Inflammatory macrophage (primary cell): ENCODE results near the gene PDE3B.
A peak's percentile ranks its signal among the peaks of the same experiment; 100 is the strongest.

Experiments used
- DNase-seq, 2 donors: peaks; one replicate each; pipeline ENCODE4 v3.0.0-alpha.2; 2020 to 2022

Gene PDE3B

DNA sequence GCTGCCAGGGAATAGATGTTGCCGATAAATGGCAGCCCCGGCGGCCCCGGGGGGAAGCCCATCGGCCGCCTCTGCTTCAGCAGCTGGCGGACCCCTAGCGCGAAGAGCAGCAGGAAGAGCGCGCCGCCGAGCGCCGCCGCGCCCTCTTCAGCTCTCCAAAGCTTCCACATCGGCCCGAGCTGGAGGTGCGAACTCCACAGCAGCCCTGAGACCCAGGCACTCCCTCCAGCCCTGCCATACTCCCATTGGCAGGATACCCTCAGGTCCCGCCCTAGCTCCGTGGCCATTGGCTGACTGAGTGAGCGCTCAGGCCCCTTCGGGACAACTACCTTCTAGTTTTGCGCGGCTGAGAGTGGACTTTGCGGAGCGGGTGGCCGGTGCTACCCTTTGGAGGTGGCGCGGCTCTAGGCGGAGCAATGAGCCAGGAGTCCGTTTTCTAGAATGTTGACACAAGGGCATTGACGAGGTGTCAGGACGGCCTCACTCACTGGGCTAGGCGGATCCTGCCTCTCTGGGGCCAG is 248.5 kb downstream of the PDE3B start, which contains the start of gene CYP2R1:
CYP2R1 (minus strand) TSS at position 196 of the 521 bp plus-strand sequence; CDS start at position 170, 26 bp downstream.
- DNase-seq, result peak; percentile 97 to 98

DNA sequence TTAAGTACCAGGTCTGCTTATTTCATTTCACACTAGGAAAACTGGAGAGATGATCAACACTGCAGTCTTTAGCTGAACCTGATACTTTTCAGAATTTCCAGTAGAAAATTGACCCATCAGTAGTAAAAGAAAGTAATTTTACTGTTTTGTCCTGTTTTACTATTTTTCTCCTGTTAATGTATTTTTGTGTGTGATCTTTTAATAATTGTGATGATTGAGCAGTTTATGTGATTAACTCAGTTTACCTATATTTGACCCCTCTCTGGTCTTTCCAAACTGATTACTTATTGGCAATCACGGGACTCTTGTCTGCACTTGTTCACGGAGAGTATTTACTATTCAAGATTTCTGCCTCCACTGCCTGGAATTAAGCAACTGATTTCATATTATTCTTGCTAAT is 249.0 kb downstream of the PDE3B start:
- DNase-seq, result no peak

DNA sequence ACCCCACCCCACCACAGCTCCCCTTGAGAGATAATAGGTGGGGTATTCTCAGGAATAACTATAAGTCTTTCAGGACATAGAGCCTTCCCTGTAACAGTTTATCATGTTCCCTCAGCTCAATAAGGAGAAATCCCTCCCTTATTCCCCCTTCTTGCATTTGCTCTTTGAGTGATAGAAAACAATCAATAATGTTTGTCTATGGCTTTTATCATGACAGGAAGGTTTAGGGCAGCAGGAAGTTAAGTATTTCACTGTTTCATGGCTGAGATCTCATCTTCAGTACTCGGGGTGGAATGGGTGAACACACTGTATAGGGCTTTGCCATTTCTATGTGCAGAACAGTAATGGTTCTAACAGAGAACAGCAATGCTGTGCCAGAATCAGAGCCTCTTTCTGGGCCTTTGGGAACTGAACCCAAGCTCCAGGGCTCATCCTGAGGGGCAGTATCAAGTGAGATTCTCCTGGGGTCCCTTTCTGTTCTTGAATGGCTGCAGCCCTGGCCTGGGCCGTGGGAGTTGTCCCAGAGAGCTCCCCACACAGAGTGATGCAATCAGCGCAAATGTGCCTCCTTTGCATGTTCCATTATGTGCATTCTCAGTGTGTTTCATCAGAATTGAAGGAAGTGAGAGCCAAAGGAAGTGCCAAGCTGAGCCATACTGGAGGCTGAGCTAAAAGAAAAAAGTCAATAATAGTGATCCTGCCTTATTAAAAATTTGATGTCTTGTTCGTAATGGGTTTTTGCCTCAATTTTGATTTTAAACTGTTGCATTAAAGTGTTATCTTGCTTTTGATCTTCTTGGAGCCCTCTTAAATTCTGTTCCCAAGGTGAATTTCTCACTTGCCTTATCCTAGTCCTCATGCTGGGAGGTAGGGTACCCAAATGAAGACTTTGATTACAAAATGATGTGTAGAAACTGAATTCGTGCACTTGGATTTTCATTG is 251.3 kb downstream of the PDE3B start:
- peak; percentile 90 to 94 for DNase-seq

DNA sequence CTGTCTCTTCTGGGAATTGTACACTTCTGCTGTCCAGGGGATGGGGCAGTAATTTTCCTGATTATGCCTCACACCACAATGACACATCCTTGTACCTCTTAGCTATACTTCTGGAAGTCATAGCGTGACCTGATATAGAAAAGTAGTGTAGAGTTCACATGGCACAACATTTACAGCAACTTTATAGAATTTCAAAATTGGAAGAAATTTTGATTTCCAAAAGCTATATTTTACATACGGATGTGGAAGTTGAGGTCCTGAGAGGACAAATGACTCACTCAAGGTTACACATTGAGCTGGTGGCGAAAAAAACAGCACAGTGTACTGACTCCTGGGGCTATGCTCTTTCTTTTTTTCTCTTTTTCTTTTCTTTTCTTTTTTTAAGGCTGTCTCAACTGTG is 254.8 kb downstream of the PDE3B start:
- peak; percentile 57 to 75 for DNase-seq

DNA sequence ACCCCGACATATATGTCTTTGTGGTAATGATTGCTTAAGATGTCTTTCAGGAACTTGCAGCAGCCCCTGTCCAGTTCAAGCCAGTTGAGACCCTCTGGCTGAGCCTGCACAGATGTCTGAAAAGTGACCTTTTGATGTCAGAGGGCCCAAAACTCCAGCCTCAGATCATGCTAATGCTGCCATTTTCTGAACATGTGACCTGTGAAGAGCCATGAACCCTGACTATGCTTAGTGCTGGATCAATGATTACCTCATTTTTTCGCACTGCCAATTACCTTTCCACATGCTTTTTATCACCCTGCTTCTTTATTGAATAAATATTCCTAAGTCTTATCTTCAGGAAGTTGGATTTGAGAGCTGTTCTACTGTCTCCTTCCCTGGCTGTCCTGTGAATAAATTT is 255.3 kb downstream of the PDE3B start:
- no peak for DNase-seq

DNA sequence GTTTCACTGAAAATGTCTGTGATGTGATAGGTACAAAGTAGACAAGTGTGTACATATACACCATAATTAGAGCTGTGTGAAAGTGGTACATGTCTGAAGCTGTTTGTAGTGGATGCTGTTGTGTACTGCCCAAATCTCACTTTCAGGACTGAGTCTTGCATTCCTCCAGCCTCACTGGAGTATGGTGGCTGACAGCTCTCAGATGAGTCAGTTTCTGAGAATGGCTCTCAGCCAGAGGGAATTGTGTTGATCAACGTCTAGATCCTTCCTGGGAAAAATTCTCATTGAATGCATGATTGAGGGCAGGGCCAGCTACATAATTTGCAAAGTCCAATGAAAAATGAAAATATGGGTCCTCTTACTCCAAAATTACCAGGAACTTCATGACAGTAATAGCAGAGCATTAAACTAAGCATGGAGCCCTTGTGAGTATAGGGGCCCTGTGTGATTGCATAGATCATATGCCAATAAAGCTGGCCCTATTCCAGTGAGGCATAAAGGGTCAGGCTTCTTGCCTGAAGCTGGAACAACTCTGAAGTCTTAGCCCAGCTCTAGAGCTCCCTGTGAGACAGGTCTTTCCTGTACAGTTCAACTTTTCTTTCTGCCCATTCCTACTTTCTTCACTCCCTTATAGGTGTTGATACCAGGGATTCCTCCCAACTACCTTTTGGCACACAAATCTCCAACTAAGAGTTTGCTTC is 259.2 kb downstream of the PDE3B start:
- no peak for DNase-seq

DNA sequence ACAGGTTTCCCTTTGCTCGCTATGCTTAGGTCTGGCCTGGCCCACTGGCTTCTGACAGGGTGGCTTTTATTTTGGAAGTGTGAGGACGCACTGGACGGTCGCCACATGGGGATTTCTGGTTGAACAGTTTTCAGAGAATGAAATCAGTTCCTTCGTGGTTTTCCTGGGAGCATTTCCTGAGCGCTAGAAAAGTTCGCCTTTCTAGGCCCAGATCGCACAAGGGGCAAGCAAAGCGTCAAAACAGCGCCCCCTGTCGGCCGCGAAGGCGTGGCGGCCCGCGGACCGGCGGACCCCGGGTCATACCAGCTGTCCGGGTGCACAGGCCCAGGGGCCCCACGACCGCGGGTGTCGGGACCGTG is 261.1 kb downstream of the PDE3B start:
- peak; percentile 72 to 86 for DNase-seq

DNA sequence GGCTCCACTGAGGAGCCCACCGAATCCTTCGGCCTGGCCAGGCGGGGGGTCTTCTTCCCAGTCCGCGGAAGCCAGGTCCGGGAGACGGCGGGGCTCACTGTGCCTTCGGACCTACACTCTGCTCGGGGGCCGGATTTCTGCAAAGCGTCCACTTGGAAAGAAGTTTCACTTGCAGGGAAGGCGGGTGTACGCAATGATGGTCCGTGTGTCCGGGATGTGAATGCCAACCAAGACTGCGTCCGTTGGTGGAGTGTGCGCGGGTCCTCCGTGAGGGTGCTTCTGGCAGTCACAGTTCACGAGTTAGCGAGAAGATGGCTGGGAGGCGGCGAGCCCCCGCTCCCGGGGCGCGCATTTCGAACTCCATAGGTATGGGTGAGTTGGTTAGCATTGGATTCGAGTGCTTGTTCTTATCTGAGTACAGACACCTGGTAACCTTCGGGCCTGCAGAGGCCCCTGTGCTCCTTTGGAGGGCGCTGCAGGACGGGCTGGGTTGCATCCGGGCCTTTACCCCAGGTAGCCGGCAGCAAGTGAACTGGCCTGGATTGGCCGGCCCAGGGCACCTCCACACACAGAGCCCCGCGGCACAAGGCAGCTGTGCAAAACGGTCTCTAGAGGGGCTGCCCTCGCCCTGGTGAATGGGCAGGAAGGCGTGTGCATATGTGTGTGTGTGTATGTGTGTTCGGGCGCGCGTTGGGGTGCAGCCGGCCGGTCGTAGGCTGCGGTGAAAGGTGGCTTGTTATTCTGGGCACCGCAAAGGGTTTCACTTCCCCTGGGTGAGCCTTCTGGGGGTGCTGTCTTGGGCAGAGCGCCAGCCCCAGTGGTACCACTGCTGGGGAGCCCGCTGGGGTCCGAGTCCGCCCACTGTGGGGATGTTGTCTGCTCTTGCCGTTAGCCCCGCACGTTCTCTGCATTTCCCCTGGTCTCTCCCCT is 261.8 kb downstream of the PDE3B start:
- DNase-seq, result peak; percentile 35 to 52

DNA sequence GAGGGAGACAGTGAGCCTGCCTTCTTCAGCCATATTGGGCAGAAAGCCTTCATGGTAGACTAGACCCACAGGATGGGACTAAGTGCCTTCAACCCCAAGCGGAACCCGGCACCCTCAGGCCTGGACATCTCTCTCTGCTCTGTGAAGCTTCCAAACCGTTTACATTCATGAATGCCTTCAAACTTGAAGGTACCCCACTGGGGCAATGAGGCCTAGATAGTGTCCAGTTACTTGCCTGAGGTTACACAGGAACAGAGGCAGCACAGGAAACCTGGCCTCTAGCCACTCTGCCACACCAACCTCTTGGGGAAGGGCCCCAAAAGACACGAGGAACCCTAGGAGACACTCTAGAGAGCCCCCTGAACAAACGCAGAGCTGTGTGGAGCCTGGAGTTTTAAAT is 263.0 kb downstream of the PDE3B start:
- no peak for DNase-seq

DNA sequence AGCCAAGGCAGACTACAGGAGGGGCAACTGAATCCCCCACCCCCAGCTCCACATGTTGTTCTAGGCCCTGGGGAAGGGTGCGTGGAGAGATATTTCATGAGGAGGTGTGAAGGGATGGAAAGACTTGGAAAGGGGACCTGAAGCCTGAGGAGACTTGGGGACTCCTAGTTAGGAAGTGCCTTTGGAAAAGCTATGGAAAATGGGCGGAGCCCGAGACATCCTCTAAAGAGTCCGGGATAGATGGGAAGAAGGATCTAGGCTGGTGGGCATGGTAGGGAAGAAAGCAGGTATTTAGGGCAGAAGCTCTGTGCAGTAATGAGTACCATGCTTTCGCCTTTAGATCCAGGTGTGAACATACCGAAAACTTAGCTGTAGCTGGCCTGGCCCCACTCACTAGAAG is 263.4 kb downstream of the PDE3B start:
- no peak for DNase-seq

DNA sequence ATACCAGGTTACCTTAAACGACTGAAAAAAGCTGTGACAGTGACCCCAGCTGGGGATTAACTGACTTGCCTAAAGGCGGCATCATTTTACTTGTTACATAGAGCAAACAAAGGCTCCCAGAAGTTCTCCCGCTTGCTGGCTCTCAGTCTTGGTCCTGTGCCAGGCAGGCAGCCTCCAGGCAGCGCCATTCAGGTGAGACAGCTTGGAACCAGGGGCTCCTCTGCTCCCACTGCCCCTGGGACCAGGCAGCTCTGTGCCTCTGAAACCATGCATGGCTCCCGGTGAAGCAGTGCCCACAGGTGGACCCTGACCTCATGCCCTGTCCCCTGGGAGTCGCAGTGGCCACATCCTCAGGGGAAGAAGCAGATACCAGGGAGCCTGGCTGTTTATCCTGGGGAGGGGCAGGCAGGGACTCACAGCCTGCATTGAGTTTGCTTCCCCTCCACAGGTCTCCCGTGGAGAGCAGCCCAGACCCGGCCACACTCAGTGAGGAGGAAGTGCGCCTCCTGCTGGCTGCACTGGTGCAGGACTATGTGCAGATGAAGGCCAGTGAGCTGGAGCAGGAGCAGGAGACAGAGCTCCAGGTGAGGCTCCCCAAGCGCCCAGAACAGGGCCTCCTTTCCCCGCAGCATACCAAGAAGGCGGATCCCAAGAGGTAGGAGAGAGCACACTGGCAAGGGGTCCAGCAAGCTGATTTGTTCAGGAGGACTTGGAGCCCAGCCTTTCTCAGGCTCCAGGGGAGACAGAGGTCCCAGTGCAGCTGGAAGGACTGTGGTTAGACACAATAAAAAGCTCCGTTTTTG is 264.0 kb downstream of the PDE3B start:
- peak; percentile 74 to 76 for DNase-seq

DNA sequence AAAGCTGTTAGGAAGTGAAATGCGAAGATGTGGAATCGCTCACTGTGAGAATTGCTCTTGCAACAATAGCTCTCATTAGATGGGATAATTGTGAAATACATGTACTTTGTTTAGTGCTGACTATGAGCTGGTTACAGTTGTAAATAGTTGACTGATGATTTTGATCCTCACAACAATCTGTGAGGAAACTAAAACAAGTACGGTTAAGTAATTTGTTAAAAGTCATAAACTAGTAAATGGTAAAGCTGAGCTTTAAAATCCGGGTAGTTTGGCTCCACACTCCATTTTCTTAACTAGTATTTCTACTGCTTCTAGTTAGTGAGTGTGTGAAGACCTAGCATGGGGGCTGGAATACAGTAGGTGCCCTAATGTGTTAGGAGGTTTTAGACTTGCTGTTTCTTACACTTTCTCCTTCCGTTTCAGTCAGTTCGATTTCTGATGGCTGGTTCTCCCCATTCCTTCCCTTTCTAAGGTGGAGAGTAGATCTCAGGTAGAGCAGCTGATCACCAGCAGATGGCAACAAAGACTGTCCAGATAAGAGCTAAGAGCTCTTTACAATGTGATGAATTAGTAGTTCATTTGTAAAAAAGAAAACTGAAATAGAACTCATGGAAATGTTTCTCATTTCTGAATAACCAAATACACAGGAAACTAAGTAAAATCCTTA is 264.7 kb downstream of the PDE3B start:
- DNase-seq, result no peak

DNA sequence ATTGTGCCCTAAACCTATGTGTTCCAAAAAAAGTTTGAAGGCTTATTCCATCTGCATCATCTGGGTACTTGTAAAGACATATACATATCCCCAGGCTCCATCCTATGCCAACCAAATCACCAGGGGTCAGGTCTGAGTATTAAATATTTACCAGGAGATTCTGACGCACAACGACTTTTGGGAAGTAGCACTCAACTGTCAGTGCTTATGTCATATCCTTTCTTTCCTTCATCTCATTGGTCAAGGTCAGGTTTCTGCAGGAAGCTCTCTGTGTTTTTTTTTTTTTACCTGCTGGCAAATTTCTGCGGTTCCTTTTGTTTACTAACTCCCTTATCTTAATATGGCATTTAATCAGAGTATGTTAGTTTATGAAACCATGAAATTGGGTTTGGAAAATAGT is 270.9 kb downstream of the PDE3B start:
- no peak for DNase-seq

DNA sequence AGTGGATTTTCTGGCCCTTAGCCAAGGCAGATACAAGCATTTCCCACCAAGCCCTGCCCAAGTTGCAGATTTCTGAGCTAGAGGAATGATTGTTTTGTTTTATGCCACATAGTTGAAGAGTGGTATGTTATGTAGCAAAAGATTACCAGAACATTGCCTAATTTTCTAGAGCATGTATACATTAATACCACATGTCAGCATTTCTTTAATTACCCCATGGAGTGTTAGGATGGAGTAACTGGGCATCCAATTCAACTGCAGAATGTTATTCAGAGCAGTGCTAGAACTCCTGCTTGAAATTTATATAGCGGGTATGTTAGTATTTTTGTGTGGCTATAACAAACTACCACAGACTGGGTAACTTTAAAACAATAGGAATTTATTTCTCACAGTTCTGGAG is 272.8 kb downstream of the PDE3B start:
- DNase-seq, result no peak
